Measurements from ENCODE around the gene OGFOD2. TPM values are rescaled to one million over a fixed set of nuclear protein-coding genes. Genes with fewer than 3 reads are reported as not detected.

OGFOD2 gene
- total and polyA plus RNA-seq, 7 donors: 6.4 to 25.3 (median 8.5) TPM

- Histone ChIP-seq H3K27me3 (ENCODE audit: insufficient read depth in 3 of 3, low read length in 2 of 3) (no peaks in the 10 kb centered on the region), H3K4me3 (no peak overlapping the region), H3K36me3 (ENCODE audit: insufficient read depth in 1 of 2, low read depth in 1 of 2) (peaks cover 0 to 19% of the 10 kb centered on the region in 2 donors), H3K27ac (no peak overlapping the region), H3K9me3 (no peaks in the 10 kb centered on the region), H3K4me1 (peaks cover 54% of the 10 kb centered on the region)
- intact Hi-C loops (cut with DNase I): loop anchor here in 1 of 2 donors (5.0 kb wide), 1 partner anchor 254 kb away; the partner anchor contains the start of genes MPHOSPH9 and MTRFR
- DNase-seq: peak in 1 of 2 donors; percentile 42
- WGBS, 3 donors: 81 to 86% (median 83%) methylated on average over 9 of the region's 9 CpGs
- no peak for ATAC-seq
- TF ChIP-seq CTCF (IDR thresholded peaks at IDR 0.05): no peak
These were observed 2.8 kb downstream of the OGFOD2 start for GRCh38 chr12:122977655-122978392.

- H3K9me3 ChIP-seq: no peaks in the 10 kb centered on the region
- H3K4me1 ChIP-seq: peaks cover 58% of the 10 kb centered on the region
- 85 to 87% (median 87%) methylated on average over 19 to 21 of the region's 21 CpGs for WGBS, 3 donors
- no peak for TF ChIP-seq CTCF (IDR thresholded peaks at IDR 0.05)
- no peaks in the 10 kb centered on the region for H3K27me3 ChIP-seq (ENCODE audit: insufficient read depth in 3 of 3, low read length in 2 of 3)
- ATAC-seq: no peak
- H3K36me3 ChIP-seq (ENCODE audit: insufficient read depth in 1 of 2, low read depth in 1 of 2): peaks cover 0 to 24% of the 10 kb centered on the region in 2 donors
- no peak overlapping the region for H3K4me3 ChIP-seq
- H3K27ac ChIP-seq: no peak overlapping the region
- intact Hi-C loops (cut with DNase I): loop anchor here in 1 of 2 donors (5.0 kb wide), 1 partner anchor 254 kb away; the partner anchor contains the start of genes MPHOSPH9 and MTRFR
- DNase-seq: no peak
These were observed 3.5 kb downstream of the OGFOD2 start for GRCh38 chr12:122978507-122978955.

GRCh38 chr12:122979001-122979907 is 4.2 kb downstream of the OGFOD2 start:
- Histone ChIP-seq H3K27me3 (ENCODE audit: insufficient read depth in 3 of 3, low read length in 2 of 3) (no peaks in the 10 kb centered on the region), H3K36me3 (ENCODE audit: insufficient read depth in 1 of 2, low read depth in 1 of 2) (peaks cover 0 to 24% of the 10 kb centered on the region in 2 donors), H3K4me1 (peaks cover 58% of the 10 kb centered on the region), H3K4me3 (peak overlapping the region; percentile 99), H3K9me3 (no peaks in the 10 kb centered on the region), H3K27ac (peak overlapping the region; percentile 89)
- ATAC-seq (no peak), DNase-seq (peak in 1 of 2 donors; percentile 52)
- TF ChIP-seq CTCF (IDR thresholded peaks at IDR 0.05): no peak
- WGBS, 3 donors: 63 to 74% (median 66%) methylated on average over 28 of the region's 28 CpGs
- intact Hi-C loops (cut with DNase I): loop anchor here in 1 of 2 donors (5.0 kb wide), 1 partner anchor 253 kb away; the partner anchor contains the start of genes MPHOSPH9 and MTRFR

GRCh38 chr12:122979908-122980182 is 4.8 kb downstream of the OGFOD2 start:
- Histone ChIP-seq H3K4me1 (peaks cover 64% of the 10 kb centered on the region), H3K4me3 (peak overlapping the region; percentile 99), H3K27me3 (ENCODE audit: insufficient read depth in 3 of 3, low read length in 2 of 3) (no peaks in the 10 kb centered on the region), H3K27ac (peak overlapping the region; percentile 89), H3K36me3 (ENCODE audit: insufficient read depth in 1 of 2, low read depth in 1 of 2) (peaks cover 0 to 24% of the 10 kb centered on the region in 2 donors), H3K9me3 (no peaks in the 10 kb centered on the region)
- DNase-seq (no peak), ATAC-seq (no peak)
- 7 to 15% (median 10%) methylated on average over 7 of the region's 7 CpGs for WGBS, 3 donors
- intact Hi-C loops (cut with DNase I): loop anchor here in 1 of 2 donors (5.0 kb wide), 2 partner anchors 172 to 252 kb away; partner anchors contain the start of genes MPHOSPH9, MTRFR and PITPNM2
- no peak for TF ChIP-seq CTCF (IDR thresholded peaks at IDR 0.05)

Measured in psoas muscle (tissue), 8 donors.